GM21423 (cell line): Measurements from ENCODE around the gene TAF1C.

Experiments
- ATAC-seq: cut with Tn5 transposase; IDR thresholded peaks from one replicate; pipeline ENCODE4 v1.9.1; 2021; ENCODE audit warnings: mild to moderate bottlenecking, moderate library complexity; ENCODE audit not compliant: unreplicated experiment

TAF1C gene

GRCh38 chr16:84136331-84137125 lies 50.3 kb downstream of the TAF1C start:
- no peak for ATAC-seq

- no peak for ATAC-seq
Measured at GRCh38 chr16:84132527-84133285, 54.2 kb downstream of the TAF1C start.

- ATAC-seq, result no peak
Measured at GRCh38 chr16:84131117-84131516, 55.7 kb downstream of the TAF1C start.
